GM18858 (cell line): Measurements from ENCODE around the gene AREL1.
A peak's percentile ranks its signal among the peaks of the same experiment; 100 is the strongest.

Experiments used
- ATAC-seq: cut with Tn5 transposase; IDR thresholded peaks from one replicate; pipeline ENCODE4 v1.9.1; 2021; ENCODE audit not compliant: unreplicated experiment

Gene AREL1

GRCh38 chr14:74697976-74698375 is 14.9 kb downstream of the AREL1 start:
- no peak for ATAC-seq

DNA sequence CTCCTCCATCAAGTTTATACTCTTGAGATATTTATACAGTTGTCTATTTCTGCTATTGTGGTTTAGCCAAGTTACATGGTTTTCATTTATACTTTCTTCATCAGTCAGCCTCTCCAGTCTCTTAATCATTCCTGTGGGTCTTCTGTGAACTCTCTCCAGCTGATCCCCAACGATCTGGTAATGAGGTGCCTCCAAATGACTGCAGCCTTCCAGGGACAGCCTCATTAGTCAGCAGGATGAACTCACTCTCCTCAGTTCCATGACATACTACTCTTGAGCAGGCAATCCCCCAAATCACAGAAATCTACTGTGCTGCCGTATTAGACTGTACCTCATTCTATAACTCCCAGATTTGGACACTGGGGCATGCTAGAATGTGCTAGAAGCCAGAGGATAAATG is 15.3 kb downstream of the AREL1 start:
- no peak for ATAC-seq

DNA sequence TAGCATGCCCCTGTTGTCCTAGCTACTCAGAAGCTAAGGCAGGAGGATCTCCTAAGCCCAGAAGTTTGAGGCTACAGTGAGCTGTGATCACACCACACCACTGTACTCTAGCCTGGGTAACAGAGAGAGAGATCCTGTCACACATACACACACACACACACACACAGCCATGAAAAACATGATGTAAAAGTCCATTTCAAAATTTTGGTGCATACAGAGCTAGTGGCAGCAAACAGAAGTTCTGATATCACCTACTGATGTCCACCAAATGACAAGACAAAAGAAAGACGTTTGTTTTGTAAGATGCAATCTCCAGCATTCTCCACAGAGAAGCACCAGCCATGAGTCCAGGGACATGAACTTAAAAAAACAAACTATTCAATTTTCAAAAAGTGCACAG is 15.9 kb downstream of the AREL1 start:
- no peak for ATAC-seq

DNA sequence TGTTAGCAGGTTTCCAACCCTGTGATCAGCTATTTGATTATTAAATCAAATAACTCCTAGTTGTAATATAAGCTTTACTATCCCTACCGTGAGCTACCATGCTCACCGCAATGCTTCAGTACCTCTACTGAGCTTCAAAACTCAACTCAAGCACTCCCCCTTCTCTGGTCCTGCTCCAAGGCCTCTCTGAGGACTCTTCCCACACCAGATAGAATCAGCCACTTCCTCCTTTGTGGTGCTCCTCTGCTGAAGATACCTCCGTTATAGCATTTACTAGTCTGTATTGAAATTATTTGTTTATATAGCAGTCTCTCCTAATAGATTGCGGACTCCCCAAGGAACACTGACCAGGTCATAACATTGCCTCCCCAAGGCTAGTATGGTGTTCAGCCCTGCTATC is 17.5 kb downstream of the AREL1 start:
- no peak for ATAC-seq

GRCh38 chr14:74693191-74693590 is 19.7 kb downstream of the AREL1 start:
- ATAC-seq, result no peak

DNA sequence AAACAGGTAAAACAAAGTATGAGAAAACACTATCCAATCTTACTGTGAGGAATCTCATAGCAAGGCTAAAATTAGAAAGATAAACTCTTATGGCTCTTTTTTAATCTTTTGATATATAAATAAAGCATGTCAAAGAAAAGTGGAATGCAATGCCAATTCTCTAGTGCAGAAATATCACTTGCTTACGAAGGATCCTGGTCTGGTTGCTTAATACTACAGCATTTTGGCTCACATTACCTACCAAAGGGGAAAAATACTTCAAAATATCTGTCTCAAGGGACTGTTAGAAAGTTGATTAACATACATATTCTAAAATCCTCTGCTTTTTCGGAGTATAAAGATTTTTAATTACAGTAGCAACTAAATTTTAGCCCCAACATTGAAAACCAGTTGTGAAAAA is 21.4 kb downstream of the AREL1 start:
- no peak for ATAC-seq

DNA sequence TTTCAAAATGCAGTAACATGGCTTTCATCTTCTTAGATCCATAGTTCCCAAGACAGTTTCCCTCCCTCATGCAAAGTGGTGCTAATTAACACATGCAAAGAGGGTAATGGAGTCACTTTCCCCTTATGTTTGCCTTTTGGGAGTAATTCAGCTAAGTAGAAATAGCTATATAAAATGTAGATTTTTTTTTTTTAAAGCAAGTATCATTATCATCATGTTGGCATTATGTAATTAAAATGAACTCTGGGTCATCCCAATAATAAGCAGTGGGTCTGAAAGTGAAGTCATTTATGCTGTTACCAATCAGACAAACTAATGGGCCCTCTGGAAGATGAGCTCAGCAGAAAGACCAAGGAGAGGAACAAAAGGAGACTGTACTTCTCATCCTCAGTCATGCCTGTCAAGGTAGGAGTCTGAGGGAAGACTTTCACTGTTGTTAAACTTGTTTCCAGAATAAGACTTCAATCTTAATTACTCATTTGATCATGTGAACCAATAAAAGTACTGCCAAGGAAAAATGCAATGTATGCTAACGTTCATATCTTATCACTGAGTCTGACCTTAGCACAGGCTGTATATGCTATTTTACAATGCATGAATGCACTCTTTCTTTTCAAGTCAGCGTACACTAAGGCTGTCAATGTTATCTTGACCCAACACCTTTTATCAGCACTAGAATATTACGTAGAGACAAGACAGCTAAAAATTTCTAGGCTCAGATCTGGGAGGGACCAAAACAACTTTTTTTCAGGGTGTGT is 26.8 kb downstream of the AREL1 start:
- ATAC-seq, result no peak

DNA sequence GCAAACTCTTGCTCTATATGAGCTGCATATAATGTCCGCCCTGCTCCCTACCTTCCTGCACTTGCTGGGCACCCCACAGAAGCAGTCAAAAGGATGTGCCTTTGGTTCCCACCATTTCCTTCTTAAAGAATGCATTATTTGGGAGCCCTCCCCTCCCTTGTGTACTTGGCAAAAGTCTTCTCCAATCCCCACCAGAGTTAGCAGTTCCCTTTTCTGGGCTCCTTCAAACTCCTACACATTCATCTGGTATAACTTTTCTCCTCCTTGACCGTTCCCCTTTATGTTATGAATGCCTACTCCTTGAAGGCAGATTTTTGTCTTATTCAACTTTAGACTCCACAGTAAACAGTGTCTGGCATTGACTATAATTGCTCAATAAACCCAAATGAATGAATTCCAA is 27.8 kb downstream of the AREL1 start:
- ATAC-seq, result no peak

DNA sequence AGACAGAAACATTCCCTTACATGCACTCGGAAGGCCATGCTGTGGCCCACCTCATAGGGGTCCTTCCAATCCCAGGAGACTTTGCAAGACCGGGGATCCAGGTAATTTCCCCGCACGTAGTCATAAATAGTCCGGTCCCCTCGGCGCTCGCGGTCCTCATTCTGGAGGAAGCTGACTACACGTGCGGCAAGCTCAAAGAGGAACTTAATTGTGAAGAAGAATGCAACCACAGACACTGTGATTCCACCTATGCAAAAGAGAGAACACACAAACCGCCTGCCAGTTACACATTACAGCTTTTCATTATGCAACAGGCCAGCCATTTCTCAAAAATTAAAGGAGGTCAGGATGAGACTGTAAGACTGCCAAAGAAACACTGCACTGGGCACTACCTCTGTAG is 28.4 kb downstream of the AREL1 start:
- peak; percentile 49 for ATAC-seq

DNA sequence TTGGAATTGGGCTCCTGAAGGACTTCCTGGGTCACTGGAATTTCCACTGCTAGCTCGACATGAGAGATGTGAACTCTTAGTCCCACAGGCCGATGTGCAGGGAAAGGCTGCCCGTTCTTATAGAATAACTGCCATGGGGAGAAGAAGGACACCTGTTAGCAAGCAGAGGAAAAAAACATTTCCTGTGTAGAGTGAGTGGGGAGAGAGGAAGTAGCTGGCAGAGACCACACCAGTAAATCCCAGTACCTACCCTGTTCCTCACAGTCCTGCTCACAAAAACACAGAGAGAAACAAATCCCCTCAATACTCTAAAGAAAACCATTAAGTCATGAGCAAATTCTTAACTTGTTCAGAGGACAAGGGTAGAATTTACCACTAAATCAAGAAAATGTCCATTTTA is 29.5 kb downstream of the AREL1 start:
- ATAC-seq, result no peak

GRCh38 chr14:74682169-74682952 is 30.5 kb downstream of the AREL1 start:
- ATAC-seq, result no peak

- ATAC-seq, result no peak
These were observed 37.7 kb downstream of the AREL1 start for GRCh38 chr14:74675219-74675618.

DNA sequence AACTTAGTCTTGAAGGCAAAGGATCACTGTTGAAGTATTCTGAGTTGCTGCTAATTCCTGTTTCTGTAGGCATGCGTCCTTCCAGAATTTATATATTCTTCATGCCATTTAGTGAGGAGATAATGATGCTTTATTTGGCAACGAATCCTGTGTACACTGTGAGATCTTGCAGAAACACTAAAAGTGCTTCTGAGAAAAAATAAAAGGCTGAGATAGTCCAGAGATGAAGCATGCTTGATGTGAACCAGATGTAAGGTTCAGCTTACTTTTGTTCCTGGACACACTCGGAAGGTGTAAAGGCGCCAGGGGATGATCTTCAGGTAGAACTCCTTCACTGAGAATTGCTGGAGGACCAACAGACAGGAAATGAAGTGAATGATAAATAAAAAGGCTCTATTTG is 39.1 kb downstream of the AREL1 start:
- no peak for ATAC-seq

DNA sequence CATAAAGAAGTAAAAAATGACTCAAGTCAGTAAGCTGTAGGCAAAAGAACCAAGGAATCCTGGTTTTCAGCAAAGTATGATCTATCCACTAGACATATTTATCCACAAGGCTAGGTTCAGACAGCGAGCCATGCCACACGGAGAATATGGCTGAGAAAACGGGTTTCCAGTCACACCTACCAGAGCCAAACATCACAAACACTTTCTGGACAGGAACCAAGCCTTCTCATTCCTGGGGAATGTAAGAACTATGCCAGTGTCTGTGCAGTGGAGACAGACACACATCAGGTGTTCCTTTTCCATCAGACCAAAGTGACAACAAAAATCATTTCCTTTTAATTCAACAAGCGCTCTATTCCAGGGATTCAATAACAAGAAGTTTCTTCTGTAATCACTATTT is 41.1 kb downstream of the AREL1 start:
- no peak for ATAC-seq

DNA sequence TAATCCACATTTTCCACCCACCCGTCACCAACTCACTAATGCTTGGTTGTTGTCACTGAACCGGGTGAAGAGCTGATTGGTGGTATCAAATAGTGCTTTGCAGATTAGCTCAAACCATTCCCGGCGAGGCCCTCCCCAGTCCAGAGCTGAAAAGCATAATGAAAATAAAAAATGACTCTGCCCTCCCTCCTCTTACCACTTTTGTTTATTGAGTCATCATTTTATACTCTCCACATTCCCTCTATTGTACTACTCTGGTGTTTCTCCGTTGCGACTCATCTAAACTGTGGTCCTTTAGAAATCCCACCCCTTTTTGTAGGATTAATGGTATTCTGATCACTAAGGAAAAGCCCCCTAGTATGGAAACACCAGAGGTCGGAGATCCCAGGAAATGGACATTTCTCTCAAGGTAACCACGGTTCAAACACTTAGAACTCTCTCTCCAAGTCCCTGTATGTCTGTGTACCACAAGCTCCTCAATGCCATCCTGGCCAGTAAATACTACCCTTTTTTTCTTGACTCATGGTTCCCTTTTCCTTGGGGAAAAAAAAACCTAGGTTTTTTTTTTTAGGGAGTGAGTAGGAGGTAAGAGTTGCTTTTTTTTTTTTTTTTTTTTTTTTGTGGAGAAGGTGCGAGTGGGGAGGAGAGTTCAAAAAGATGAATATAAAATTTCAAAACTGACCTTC is 42.0 kb downstream of the AREL1 start:
- no peak for ATAC-seq

- ATAC-seq, result no peak
These were observed 43.0 kb downstream of the AREL1 start for GRCh38 chr14:74669846-74670245.

GRCh38 chr14:74669256-74669655 is 43.6 kb downstream of the AREL1 start:
- no peak for ATAC-seq

DNA sequence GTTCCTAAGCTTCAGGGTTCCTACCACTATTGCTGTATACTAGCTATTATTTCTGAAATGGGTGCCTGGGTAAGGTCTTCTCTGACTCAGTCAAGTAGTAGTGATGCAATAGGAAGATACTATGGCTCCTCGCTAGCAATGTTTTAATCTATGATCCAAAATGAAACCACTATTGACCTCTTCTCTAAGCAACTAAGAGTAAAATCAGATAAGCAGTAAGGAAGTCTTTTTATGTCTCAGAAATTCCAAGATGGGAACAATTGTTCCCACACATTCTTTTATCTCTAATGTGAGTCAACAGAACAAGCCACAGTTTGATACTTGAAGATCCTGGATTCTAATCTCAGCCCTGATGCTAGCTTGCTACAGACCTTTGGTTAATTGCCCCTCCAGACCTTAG is 45.1 kb downstream of the AREL1 start:
- ATAC-seq, result no peak

GRCh38 chr14:74664717-74665116 is 48.2 kb downstream of the AREL1 start:
- no peak for ATAC-seq

- ATAC-seq, result no peak
These were observed 49.0 kb downstream of the AREL1 start for GRCh38 chr14:74663884-74664283.

- ATAC-seq, result no peak
These were observed 51.0 kb downstream of the AREL1 start for GRCh38 chr14:74661726-74662450.
